GM21367 (cell line): ENCODE measurements around the gene BFSP1.

ENCODE experiments used
- ATAC-seq: cut with Tn5 transposase; IDR thresholded peaks from one replicate; pipeline ENCODE4 v1.9.1; 2021; ENCODE audit not compliant: unreplicated experiment

The BFSP1 gene

GRCh38 chr20:17530716-17531664 lies at the start of gene BFSP1:
TSS of gene BFSP1 (minus strand) at chr20:17531379. CDS start at chr20:17531329, 50 bp downstream.
- ATAC-seq = no peak

DNA sequence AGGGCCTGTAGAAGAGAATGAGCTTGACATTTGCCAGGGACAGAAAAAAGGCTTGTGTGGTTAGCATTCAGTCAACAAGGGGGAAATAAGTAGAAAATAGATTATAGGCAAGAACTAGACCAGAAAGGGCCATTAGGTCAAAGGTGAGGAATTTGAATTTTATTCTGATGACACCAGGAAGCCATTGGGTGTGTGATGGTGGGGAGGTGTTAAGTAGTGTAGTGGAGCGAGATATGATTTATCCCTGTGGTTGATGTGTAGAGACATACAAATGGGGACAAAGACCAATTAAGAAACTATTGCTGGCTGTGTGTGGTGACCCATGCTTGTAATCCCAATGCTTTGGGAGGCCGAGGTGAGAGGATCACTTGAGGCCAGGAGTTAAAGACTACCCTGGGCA lies 49.7 kb upstream of the BFSP1 start:
- ATAC-seq = no peak

GRCh38 chr20:17579369-17580039 lies 48.3 kb upstream of the BFSP1 start:
- ATAC-seq = no peak

GRCh38 chr20:17576215-17576614 lies 45.0 kb upstream of the BFSP1 start:
- ATAC-seq = no peak

DNA sequence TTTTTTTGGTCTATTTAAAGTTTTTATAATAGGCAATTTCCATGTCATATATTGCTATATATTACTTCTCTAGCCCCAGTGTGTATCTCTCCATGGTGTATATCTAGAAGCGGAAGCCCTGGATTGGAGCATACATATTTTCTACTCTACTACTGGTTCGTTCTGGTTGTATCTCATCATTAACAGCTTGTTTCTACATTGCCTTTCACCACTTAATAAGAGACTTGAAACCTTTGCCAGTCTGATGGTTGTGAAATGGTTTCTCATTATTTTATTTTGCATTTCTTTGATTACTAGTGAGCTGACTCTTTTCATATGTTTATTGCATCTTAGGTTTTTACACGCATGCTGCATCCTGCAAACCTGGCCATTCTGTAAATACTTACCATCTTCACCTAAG lies 42.3 kb upstream of the BFSP1 start:
- no peak for ATAC-seq

- ATAC-seq = no peak
These were observed 41.0 kb upstream of the BFSP1 start for GRCh38 chr20:17572034-17572638.

- no peak for ATAC-seq
These were observed 40.0 kb upstream of the BFSP1 start for GRCh38 chr20:17571153-17571527.

DNA sequence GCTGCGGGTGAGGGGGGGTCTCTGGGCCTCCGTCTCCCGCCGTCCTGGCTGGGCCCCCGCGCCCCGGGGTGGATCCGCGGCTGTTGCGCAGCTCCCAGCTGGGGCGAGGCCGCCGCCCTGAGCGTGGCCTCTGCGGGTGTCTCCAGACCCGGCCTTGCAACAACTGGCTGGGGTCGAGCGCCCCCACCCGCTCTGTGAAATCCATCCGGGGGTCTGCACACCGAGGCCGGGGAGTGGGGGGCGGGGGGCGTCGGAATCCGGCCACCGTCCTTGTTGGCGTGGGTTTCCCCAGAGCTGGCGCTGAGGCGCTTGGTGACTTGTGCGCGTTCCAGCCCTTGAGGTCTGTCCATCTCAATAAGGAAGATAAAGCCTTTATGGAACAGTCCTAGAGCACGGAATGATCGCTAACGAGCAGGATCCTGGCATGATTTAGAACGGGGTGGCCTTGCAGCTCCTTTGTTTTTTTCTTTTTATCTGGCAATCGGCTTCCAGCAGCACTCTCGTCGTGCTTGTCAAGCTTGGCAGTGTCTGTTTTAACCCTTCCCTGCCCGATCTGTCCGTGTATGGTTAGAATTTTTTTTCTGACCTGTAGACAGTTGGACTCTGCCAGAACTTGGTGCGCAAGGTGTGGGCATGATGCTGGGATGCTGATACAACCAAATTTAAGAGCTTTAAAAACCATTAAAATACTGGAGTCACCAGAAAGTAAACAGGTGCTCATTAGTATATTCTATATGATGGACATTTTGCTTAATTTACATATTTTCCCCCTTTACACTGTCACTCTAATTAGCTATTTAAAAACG lies 39.4 kb upstream of the BFSP1 start:
- ATAC-seq = no peak

- ATAC-seq = peak; percentile 85
These were observed 38.6 kb upstream of the BFSP1 start, which contains the start of gene DSTN for GRCh38 chr20:17569616-17570346. TSS of gene DSTN (plus strand) at chr20:17570075. CDS start at chr20:17570209, 134 bp downstream.

- ATAC-seq = no peak
These were observed 37.9 kb upstream of the BFSP1 start for GRCh38 chr20:17568972-17569521.

DNA sequence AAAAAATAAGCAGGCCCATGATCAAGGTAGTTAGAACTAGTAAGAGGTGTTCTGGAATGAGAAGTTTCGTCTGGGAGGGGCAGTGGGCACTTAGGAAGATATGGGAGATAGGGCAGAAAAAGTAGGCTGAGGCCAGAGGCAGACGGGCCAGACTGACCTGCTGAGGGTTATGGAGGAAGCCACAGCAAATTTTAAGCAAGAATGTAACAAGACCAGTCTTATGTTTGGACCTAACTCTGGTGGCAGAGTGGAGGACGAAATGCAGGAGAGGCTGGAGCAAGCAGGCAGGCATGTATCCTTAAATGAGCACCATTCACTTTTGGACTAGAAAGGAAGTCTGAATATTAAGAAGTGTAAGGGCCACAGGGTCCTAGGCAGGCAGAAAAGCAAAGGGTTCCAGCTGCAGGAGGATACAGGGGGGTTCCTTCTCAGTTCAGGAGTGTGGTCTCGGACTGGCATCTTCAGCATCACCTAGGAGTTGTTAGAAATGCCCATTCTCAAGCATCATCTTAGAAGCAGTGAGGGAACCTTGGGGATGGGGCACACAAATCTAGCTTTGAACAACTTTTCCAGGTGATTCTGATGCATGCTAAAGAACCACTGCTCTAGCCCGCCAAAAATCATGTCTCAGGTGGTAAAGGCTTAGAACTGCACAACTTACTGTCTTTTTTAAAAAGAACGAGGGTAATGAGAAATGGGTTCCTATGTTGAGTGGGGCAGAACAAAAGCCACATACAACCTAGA lies 37.0 kb upstream of the BFSP1 start:
- ATAC-seq = no peak

GRCh38 chr20:17566345-17566744 lies 35.2 kb upstream of the BFSP1 start:
- no peak for ATAC-seq

DNA sequence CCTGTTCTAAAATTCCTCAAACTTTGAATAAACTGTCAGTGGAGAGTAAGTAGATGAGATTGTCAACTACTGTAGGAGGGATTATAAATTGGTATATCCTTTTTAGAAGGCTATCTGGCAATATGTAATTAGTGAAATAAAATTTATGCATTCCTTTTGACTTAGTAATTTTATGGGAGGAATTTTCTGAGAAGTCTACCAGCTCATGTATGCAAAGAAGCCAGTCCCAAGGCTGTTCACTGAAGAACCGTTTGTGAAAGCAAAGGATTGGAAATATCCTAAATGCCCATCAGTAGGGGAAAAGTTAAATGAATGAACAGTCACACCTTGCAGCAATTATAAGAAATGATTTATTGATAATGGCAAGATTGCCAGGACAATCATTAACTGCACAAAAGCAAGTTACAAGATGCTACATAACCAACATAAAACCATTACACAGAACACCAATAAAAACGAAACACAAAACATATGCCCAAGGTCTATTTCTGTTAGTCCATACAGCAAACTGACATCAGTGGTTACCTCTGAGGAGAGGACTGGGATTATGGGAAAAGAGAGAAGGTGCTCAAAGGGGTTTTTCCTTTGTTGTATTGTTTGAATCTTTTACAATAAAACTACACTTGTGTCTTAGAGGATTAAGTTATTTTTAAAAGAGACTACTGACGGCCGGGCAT lies 34.1 kb upstream of the BFSP1 start:
- no peak for ATAC-seq

DNA sequence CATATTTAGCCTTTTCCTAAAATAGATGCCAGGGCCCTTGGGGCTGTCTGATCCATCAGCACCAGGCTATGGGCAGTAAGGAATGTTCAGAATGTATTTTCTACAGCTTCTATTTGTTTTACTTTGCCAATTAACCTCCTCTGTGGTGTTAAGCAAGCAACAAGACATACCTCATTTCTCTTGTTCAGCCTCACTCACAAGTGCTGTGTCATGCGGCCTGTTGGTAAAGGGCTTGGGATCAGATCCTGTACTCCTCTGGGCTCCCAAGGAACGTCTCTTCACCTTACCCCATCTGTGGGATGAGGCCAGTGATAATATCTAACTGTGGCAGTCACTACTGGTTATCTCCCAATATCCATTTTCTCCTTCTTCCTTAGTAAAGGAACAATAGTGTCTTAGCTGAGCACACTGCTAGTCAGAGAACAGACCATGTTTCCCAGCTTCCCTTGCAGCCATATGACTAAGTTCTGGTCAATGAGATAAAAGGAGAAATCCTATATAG lies 31.7 kb upstream of the BFSP1 start:
- no peak for ATAC-seq

GRCh38 chr20:17560344-17561074 lies 29.3 kb upstream of the BFSP1 start:
- no peak for ATAC-seq

GRCh38 chr20:17559338-17559737 lies 28.2 kb upstream of the BFSP1 start:
- ATAC-seq = no peak

GRCh38 chr20:17558941-17559304 lies 27.7 kb upstream of the BFSP1 start:
- no peak for ATAC-seq
